ENCODE data around the gene OSTM1.
"Not testable (repeated sequence)": the region's sequence is repeated elsewhere in the genome, so short reads cannot be mapped to it uniquely, and the experiment has no call there.

The OSTM1 gene

GRCh38 chr6:108001696-108002231 lies 72.8 kb downstream of the OSTM1 start:
- in situ Hi-C loops (cut with HindIII; ENCODE audit: low sequenced_read_pairs), result no loop called here
- TF ChIP-seq, protein P1, sequence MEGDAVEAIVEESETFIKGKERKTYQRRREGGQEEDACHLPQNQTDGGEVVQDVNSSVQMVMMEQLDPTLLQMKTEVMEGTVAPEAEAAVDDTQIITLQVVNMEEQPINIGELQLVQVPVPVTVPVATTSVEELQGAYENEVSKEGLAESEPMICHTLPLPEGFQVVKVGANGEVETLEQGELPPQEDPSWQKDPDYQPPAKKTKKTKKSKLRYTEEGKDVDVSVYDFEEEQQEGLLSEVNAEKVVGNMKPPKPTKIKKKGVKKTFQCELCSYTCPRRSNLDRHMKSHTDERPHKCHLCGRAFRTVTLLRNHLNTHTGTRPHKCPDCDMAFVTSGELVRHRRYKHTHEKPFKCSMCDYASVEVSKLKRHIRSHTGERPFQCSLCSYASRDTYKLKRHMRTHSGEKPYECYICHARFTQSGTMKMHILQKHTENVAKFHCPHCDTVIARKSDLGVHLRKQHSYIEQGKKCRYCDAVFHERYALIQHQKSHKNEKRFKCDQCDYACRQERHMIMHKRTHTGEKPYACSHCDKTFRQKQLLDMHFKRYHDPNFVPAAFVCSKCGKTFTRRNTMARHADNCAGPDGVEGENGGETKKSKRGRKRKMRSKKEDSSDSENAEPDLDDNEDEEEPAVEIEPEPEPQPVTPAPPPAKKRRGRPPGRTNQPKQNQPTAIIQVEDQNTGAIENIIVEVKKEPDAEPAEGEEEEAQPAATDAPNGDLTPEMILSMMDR (IDR thresholded peaks at IDR 0.05; ENCODE audit: low read depth, low read length, missing control alignments), result no peak
- H3K4me3 ChIP-seq (ENCODE audit: low read depth, low read length), result no peak overlapping the region
- no peak for DNase-seq (ENCODE audit: low read depth)

DNA sequence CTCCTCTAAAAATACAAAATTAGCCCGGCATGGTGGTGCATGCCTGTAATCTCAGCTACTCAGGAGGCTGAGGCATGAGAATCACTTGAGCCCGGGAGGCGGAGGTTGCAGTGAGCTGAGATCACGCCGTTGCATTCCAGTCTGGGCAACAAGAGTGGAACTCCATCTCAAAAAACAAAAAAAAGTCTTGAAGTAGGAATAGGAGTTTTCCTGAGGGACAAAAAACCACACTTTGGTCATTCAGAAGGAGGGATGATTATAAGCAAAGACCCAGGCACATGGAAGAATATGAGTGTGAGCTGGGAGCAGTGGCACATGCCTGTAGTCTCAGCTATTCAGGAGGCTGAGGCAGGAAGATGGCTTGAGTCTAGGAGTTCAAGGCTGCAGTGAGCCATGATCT lies 74.3 kb downstream of the OSTM1 start:
- H3K4me3 ChIP-seq (ENCODE audit: low read depth, low read length); in situ Hi-C loops (cut with HindIII; ENCODE audit: low sequenced_read_pairs); DNase-seq (ENCODE audit: low read depth): not testable (repeated sequence)

GRCh38 chr6:107999341-107999740 lies 75.2 kb downstream of the OSTM1 start:
- TF ChIP-seq, protein P1 (IDR thresholded peaks at IDR 0.05; ENCODE audit: low read depth, low read length, missing control alignments), result no peak
- H3K4me3 ChIP-seq (ENCODE audit: low read depth, low read length), result no peak overlapping the region
- in situ Hi-C loops (cut with HindIII; ENCODE audit: low sequenced_read_pairs), result loop anchor here (5.0 kb wide), 1 partner anchor 53 kb away; no protein-coding TSS in a partner anchor
- no peak for DNase-seq (ENCODE audit: low read depth)

- H3K4me3 ChIP-seq (ENCODE audit: low read depth, low read length), result no peak overlapping the region
- TF ChIP-seq, protein P1 (IDR thresholded peaks at IDR 0.05; ENCODE audit: low read depth, low read length, missing control alignments), result no peak
- in situ Hi-C loops (cut with HindIII; ENCODE audit: low sequenced_read_pairs), result no loop called here
- no peak for DNase-seq (ENCODE audit: low read depth)
Measured at GRCh38 chr6:107991772-107992550, 82.6 kb downstream of the OSTM1 start.

All from astrocyte of the cerebellum (primary cell).